Measurements from ENCODE around the gene DUSP1.
A peak's percentile ranks its signal among the peaks of the same experiment; 100 is the strongest.

- peak; percentile 90; the same call in 1 of the 2 replicates for TF ChIP-seq ESRRG (CRISPR knock-in tag; IDR thresholded peaks at IDR 0.05)
- no peak for TF ChIP-seq ARNTL (CRISPR knock-in tag; IDR thresholded peaks at IDR 0.05; ENCODE audit: borderline replicate concordance, low read depth)
- TF ChIP-seq ZNF565 (CRISPR knock-in tag; conservative IDR thresholded peaks at IDR 0.05; ENCODE audit: low read depth): no peak
- no peak for TF ChIP-seq SNAI2 (CRISPR knock-in tag; IDR thresholded peaks at IDR 0.05)
- TF ChIP-seq CREB5 (CRISPR knock-in tag; IDR thresholded peaks at IDR 0.05; ENCODE audit: low read depth): peak; percentile 84
- no peak for TF ChIP-seq ZNF8 (CRISPR knock-in tag; IDR thresholded peaks at IDR 0.05)
- TF ChIP-seq POU6F1 (CRISPR knock-in tag; IDR thresholded peaks at IDR 0.05; ENCODE audit: borderline replicate concordance, low read depth): no peak
Observed at GRCh38 chr5:172770675-172771438, at the start of gene DUSP1.

Measured in SK-N-SH treated with all-trans-retinoic acid at 6 μM for 48 hours (cell line).